ENCODE data around the gene GPR153. TPM values are rescaled to one million over a fixed set of nuclear protein-coding genes. Genes with fewer than 3 reads are reported as not detected.

GPR153 gene
- total RNA-seq, 4 donors from 2014 or later = 6.2 to 17.3 (median 11.7) TPM

GRCh38 chr1:6202256-6202655, 58.6 kb downstream of the GPR153 start:
- intact Hi-C loops (cut with DNase I; ENCODE audit: low total_unique reads) = no loop called here
- 86 to 88% methylated on average over 7 of the region's 7 CpGs for WGBS, 2 donors
- no peak for DNase-seq (ENCODE audit: low spot score in 2 of 2)
- TF ChIP-seq CTCF (IDR thresholded peaks at IDR 0.05) (no peak), POLR2A (IDR thresholded peaks at IDR 0.05) (no peak)
- H3K4me3 ChIP-seq (ENCODE audit: low read depth, poor library complexity, severe bottlenecking) = no peak overlapping the region

GRCh38 chr1:6200188-6200809, 60.6 kb downstream of the GPR153 start:
- no peak for DNase-seq (ENCODE audit: low spot score in 2 of 2)
- H3K4me3 ChIP-seq (ENCODE audit: low read depth, poor library complexity, severe bottlenecking) = no peak overlapping the region
- intact Hi-C loops (cut with DNase I; ENCODE audit: low total_unique reads) = no loop called here
- TF ChIP-seq POLR2A (IDR thresholded peaks at IDR 0.05) = no peak
- no peak for TF ChIP-seq CTCF (IDR thresholded peaks at IDR 0.05)
- WGBS, 2 donors = 72 to 74% methylated on average over 10 of the region's 10 CpGs

DNA sequence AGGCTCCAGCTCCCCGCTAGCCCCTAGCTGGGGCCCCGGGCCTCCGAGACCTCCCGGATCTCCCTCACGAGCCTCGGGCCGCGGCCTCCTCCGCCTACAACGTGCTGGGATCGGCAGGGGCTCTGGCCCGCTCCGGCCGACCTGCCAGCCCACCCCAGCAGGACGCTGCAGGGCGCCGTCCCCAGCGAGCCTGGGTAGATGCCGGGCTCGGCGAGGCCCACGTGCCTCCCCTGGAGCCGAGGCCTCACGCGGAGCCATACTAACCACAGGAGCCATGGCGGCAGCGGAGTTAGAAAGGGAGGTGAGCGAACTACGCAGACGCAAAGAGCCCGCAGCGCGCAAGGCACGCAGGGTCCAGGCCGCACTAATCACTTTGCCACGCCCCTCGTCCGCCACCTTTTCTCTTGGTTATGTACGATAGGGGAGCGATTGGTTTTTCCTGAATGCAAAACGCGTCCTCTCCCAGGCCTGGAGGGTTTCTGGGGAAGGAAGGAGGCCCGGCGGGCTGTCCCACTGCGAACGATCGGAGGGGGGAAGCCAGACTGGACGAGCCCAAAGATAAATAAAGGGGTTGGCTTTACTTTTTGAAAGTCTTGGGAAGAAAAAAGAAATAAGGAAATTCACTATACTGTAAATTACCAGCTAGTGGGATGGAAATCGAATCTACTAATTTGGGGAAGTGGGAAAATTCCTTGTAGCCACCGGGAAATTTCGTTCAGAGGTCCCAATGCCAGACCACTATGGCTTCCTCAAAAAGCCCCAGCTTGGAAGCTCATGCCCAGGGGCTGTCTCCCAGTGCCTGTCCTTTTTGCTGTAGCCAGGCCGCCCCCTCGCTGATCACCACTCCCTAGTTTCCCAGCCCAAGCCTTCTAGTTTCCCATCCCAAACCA, 61.4 kb downstream of the GPR153 start, which contains the start of gene RPL22:
RPL22 (minus strand) TSS at position 298 of the 890 bp plus-strand sequence; CDS start at position 276, 22 bp downstream.
- WGBS, 2 donors = 1 to 2% methylated on average over 28 of the region's 53 CpGs
- intact Hi-C loops (cut with DNase I; ENCODE audit: low total_unique reads) = no loop called here
- TF ChIP-seq POLR2A (IDR thresholded peaks at IDR 0.05) (no peak), CTCF (IDR thresholded peaks at IDR 0.05) (no peak)
- peak; percentile 99 to 100 for DNase-seq (ENCODE audit: low spot score in 2 of 2)
- peak within 1 kb of the TSS; percentile 99 for H3K4me3 ChIP-seq (ENCODE audit: low read depth, poor library complexity, severe bottlenecking)

DNA sequence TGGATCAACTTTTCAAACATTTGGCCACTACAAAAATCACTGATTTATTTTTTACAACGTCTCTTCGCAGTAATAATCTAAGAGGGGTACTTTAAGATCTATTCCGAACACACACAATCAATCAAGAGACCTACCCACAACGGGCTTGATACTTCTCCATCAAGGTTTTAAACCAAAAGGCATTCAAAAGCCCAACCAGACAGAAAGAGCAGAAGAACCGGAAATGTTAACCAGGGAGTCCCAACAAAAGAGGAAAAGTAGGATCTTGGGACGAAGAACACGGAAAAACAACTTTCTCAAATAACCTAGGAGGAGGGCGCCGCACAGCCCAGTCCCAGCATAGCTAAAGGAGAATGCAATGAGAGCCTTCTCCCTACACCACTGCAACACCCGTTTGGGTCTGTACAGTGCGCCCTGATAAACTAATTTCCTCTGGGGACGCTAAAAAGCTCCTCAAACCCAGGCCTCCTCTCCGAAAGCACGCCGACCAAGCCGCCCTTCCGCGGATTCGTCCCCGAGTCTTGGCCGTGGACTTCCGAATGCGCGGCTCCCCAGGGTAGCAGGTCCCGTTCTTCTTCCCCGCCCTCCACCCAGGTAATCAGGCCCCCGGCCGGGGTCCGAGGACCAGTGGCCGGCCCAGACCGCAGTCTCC, 62.1 kb downstream of the GPR153 start:
- H3K4me3 ChIP-seq (ENCODE audit: low read depth, poor library complexity, severe bottlenecking) = peak overlapping the region; percentile 99
- TF ChIP-seq CTCF (IDR thresholded peaks at IDR 0.05) (no peak), POLR2A (IDR thresholded peaks at IDR 0.05) (no peak)
- 0 to 1% methylated on average over 24 to 28 of the region's 31 CpGs for WGBS, 2 donors
- intact Hi-C loops (cut with DNase I; ENCODE audit: low total_unique reads) = no loop called here
- no peak for DNase-seq (ENCODE audit: low spot score in 2 of 2)

GRCh38 chr1:6197746-6198427, 63.0 kb downstream of the GPR153 start:
- WGBS, 2 donors = 55 to 58% methylated on average over 6 of the region's 6 CpGs
- no peak for DNase-seq (ENCODE audit: low spot score in 2 of 2)
- TF ChIP-seq CTCF (IDR thresholded peaks at IDR 0.05) = no peak
- no peak for TF ChIP-seq POLR2A (IDR thresholded peaks at IDR 0.05)
- H3K4me3 ChIP-seq (ENCODE audit: low read depth, poor library complexity, severe bottlenecking) = no peak overlapping the region
- intact Hi-C loops (cut with DNase I; ENCODE audit: low total_unique reads) = no loop called here

Data from lower leg skin (tissue), 4 donors.